Body of pancreas (tissue), 4 donors: ENCODE data around the gene STX4.

Source experiments
- POLR2A ChIP-seq, 3 donors: fragments of 450-650 bp; IDR thresholded peaks; one replicate each; pipeline ENCODE4 v1.6.1; 2016; ENCODE audit warnings: antibody characterized with exemption in 3 of 3, mild to moderate bottlenecking in 2 of 3
- TF ChIP-seq, protein P1 (sequence below), 7 experiments: fragments of 450-650 bp in 4 of 7; fragments of 200-600 bp in 3 of 7; sonication (generic) in 3 of 7; IDR thresholded peaks; one replicate each; pipeline ENCODE4 v1.5.1; 2016 to 2019; ENCODE audit warnings: antibody characterized with exemption in 7 of 7

DNA sequence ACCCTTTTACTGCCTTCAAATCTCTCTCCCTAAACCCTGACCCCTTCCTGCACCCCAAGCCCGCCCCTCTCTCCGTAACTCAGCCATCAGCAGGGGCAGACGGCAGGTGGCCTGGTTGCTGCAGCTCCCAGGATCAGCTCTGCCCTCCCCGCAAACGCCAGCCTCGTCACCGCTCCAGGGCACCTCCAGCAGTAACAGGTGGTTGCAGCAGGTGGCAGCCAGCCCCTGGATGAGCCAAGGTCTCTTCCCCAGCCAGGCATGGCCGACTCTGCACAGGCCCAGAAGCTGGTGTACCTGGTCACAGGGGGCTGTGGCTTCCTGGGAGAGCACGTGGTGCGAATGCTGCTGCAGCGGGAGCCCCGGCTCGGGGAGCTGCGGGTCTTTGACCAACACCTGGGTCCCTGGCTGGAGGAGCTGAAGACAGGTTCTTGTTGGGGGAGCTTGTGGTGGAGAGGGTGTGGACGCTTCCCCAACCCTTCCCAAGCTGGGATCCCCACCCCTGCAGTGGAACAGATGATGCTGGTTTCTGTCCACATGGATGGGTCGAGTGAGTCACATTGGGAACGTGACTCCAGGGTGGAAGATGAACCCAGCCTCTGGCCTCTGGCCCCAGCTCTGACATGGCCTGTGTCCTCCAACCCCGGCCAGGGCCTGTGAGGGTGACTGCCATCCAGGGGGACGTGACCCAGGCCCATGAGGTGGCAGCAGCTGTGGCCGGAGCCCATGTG is 47.8 kb upstream of the STX4 start:
- TF ChIP-seq, protein P1, sequence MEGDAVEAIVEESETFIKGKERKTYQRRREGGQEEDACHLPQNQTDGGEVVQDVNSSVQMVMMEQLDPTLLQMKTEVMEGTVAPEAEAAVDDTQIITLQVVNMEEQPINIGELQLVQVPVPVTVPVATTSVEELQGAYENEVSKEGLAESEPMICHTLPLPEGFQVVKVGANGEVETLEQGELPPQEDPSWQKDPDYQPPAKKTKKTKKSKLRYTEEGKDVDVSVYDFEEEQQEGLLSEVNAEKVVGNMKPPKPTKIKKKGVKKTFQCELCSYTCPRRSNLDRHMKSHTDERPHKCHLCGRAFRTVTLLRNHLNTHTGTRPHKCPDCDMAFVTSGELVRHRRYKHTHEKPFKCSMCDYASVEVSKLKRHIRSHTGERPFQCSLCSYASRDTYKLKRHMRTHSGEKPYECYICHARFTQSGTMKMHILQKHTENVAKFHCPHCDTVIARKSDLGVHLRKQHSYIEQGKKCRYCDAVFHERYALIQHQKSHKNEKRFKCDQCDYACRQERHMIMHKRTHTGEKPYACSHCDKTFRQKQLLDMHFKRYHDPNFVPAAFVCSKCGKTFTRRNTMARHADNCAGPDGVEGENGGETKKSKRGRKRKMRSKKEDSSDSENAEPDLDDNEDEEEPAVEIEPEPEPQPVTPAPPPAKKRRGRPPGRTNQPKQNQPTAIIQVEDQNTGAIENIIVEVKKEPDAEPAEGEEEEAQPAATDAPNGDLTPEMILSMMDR (IDR thresholded peaks at IDR 0.05) = peak in 4 of 7 experiments; percentile 49 to 79 (median 64)
- TF ChIP-seq POLR2A (IDR thresholded peaks at IDR 0.05) = peak in 2 of 3 donors; percentile 40 to 47
